Measurements from ENCODE around the gene SLCO3A1.

The SLCO3A1 gene

DNA sequence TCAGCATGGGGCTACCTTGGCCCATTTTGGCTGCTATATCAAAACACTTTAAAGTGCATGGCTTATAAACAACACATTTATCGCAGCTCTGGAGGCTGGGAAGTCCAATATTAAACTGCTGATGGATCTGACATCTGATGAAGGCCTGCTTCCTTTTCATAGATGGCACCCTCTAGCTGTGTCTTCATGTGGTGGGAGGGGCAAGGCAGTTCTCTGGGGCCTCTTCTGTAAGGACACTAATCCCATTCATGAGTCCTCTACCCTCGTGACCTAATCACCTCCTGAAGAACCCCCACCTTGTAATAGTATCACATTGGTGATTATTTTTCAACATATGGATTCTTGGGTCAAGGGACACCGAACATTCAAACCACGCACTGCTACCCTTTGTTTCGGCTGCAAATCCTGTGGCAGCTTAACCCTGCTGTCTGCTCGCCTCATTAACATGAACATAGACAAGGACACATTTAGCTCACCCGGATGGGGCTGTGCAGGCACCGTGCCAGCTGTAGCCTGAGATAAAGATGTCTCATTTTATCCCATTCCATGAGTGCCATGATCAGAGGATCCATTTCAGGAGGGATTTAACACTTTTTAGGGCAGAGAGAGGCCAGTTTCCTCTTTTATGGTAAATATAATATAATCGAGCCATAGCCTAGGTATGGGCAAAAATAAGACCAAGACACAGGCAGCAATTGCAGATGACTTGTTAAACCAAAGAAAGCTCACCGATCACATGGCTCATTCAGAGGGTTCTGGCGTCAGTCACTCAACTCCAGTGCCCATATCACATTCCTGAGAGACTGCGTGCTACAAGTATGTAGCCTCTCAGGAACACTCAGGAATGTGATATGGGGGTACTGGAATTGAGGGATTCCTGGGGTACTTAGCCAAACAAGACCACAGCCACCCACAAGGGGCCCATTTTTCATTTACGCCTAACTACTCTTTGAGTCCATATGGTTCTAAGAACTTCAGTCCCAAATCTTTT is 289.0 kb downstream of the SLCO3A1 start:
- peaks cover 33% of the 10 kb centered on the region for H3K27me3 ChIP-seq (ENCODE audit: insufficient read depth, low read depth, severe bottlenecking)
- DNase-seq: no peak
- no peak overlapping the region for H3K4me3 ChIP-seq (ENCODE audit: low read depth, low read length)
- H3K36me3 ChIP-seq: no peaks in the 10 kb centered on the region
- H3K9me3 ChIP-seq (ENCODE audit: severe bottlenecking): no peaks in the 10 kb centered on the region
- TF ChIP-seq, protein P1, sequence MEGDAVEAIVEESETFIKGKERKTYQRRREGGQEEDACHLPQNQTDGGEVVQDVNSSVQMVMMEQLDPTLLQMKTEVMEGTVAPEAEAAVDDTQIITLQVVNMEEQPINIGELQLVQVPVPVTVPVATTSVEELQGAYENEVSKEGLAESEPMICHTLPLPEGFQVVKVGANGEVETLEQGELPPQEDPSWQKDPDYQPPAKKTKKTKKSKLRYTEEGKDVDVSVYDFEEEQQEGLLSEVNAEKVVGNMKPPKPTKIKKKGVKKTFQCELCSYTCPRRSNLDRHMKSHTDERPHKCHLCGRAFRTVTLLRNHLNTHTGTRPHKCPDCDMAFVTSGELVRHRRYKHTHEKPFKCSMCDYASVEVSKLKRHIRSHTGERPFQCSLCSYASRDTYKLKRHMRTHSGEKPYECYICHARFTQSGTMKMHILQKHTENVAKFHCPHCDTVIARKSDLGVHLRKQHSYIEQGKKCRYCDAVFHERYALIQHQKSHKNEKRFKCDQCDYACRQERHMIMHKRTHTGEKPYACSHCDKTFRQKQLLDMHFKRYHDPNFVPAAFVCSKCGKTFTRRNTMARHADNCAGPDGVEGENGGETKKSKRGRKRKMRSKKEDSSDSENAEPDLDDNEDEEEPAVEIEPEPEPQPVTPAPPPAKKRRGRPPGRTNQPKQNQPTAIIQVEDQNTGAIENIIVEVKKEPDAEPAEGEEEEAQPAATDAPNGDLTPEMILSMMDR (IDR thresholded peaks at IDR 0.05; ENCODE audit: low read depth, low read length): no peak
- no peak overlapping the region for H3K27ac ChIP-seq

DNA sequence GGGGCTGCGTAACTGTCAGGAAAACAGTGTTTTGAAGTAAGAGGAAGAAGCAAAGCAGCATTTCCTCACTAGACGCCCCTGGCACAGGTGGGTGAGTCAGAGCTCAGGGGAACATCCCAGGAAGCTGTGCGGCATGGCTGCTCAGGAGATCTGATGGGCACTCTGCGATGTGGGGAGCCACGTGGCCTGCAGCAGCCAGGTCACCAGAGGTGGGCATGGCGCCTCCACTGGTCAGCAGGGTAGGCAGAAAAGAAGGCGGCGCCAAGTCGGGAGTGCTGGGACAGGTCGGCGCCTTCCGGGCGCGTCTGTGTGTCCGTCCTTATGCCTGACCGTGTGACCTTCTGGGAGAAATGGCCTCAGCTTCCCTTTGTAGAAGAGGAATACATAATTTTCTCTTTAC is 290.3 kb downstream of the SLCO3A1 start:
- TF ChIP-seq, protein P1 (IDR thresholded peaks at IDR 0.05; ENCODE audit: low read depth, low read length): no peak
- DNase-seq: no peak
- H3K27ac ChIP-seq: no peak overlapping the region
- no peaks in the 10 kb centered on the region for H3K9me3 ChIP-seq (ENCODE audit: severe bottlenecking)
- no peaks in the 10 kb centered on the region for H3K36me3 ChIP-seq
- H3K4me3 ChIP-seq (ENCODE audit: low read depth, low read length): no peak overlapping the region
- H3K27me3 ChIP-seq (ENCODE audit: insufficient read depth, low read depth, severe bottlenecking): peaks cover 39% of the 10 kb centered on the region

DNA sequence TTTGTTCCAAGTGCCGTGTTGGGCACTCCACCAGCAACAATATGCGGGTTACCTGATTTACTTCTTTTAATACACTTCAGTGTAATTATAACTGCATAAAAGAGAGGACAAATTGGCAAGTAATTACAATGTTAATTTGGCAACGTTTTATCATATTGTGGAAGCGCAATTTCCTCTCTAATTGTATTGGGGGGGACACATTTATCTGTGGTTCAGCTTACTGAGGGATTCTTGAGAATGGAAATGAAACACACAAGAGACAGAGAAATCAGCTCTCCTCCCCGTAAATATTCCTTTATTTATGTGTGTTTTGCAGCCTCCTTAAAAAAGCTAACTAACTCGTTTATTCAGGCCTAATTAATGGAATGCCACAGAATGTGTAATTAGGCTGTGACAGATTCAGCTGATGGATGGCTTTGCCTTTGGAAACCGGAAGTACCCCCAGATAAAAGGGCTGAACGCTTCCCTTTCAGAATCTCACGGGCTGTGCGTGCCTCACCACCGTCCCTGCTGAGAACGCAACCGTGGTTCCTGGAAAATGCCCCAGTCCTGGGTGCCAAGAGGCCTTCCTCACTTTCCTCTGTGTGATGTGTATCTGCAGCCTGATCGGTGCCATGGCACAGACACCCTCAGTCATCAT is 293.1 kb downstream of the SLCO3A1 start:
- Histone ChIP-seq H3K27ac (no peak overlapping the region), H3K4me3 (ENCODE audit: low read depth, low read length) (no peak overlapping the region), H3K36me3 (no peaks in the 10 kb centered on the region), H3K27me3 (ENCODE audit: insufficient read depth, low read depth, severe bottlenecking) (peaks cover 51% of the 10 kb centered on the region), H3K9me3 (ENCODE audit: severe bottlenecking) (no peaks in the 10 kb centered on the region)
- TF ChIP-seq, protein P1 (IDR thresholded peaks at IDR 0.05; ENCODE audit: low read depth, low read length): no peak
- no peak for DNase-seq

DNA sequence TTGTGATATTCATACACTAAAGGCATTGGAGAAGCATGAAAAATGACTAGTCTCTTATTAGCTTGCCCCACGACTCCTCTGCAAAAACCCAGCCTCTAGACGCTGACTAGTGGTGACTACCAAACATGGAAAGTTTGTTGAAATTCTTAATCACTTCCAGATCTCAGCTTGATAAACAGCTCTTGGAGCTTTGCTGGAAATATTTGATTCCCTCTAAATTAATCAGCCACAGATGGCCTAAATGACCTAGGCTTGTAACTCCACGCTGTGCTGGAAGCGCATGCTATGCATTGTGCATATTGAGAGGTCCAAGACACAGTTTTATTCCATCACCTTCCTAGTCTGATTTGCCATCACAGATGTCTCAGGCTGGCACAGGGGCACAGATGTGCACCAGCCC is 295.5 kb downstream of the SLCO3A1 start:
- Histone ChIP-seq H3K27ac (no peak overlapping the region), H3K36me3 (no peaks in the 10 kb centered on the region), H3K9me3 (ENCODE audit: severe bottlenecking) (no peaks in the 10 kb centered on the region), H3K27me3 (ENCODE audit: insufficient read depth, low read depth, severe bottlenecking) (peaks cover 63% of the 10 kb centered on the region), H3K4me3 (ENCODE audit: low read depth, low read length) (no peak overlapping the region)
- DNase-seq: no peak
- TF ChIP-seq, protein P1 (IDR thresholded peaks at IDR 0.05; ENCODE audit: low read depth, low read length): no peak

DNA sequence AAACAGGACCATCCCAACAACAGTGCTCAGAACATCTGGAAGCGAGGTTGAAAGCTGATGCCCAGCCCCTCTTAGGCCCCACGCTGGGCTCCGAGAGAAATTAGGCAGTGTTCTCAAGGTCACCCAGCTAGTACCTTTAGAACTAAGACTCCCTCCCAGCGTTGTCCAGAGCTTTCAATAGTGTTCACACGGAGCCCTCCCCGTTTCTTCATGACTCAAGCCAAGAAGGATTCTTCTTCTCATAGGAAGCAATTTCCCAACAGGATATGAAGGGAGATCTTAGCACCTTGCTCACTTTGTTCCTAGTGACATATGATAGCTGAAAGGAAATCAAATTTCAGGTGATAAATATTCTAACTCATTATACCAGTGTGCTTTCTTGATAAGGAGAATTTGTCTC is 296.0 kb downstream of the SLCO3A1 start:
- H3K36me3 ChIP-seq: no peaks in the 10 kb centered on the region
- no peak for DNase-seq
- H3K27me3 ChIP-seq (ENCODE audit: insufficient read depth, low read depth, severe bottlenecking): peaks cover 64% of the 10 kb centered on the region
- H3K9me3 ChIP-seq (ENCODE audit: severe bottlenecking): no peaks in the 10 kb centered on the region
- TF ChIP-seq, protein P1 (IDR thresholded peaks at IDR 0.05; ENCODE audit: low read depth, low read length): no peak
- no peak overlapping the region for H3K4me3 ChIP-seq (ENCODE audit: low read depth, low read length)
- H3K27ac ChIP-seq: no peak overlapping the region

All from WERI-Rb-1 (cell line).